Suprapubic skin (tissue), 4 donors: ENCODE results near the gene BLOC1S1.

ENCODE experiments used
- CTCF ChIP-seq, 2 donors: fragments of 200-600 bp in 1 of 2; fragments of 450-650 bp in 1 of 2; sonication (generic) in 1 of 2; IDR thresholded peaks; one replicate each; pipeline ENCODE4 v1.5.1; 2016 to 2019; ENCODE audit warnings: antibody characterized with exemption in 2 of 2, mild to moderate bottlenecking in 1 of 2, moderate library complexity in 1 of 2
- EP300 ChIP-seq: sonication (generic); formaldehyde crosslinking; IDR thresholded peaks from one replicate; pipeline ENCODE4 v1.6.1; 2017; ENCODE audit warnings: antibody characterized with exemption
- POLR2A ChIP-seq, 2 donors: fragments of 450-650 bp; IDR thresholded peaks; one replicate each; pipeline ENCODE4 v1.6.1; 2017; ENCODE audit warnings: antibody characterized with exemption in 2 of 2, mild to moderate bottlenecking in 2 of 2, moderate library complexity in 2 of 2
- POLR2AphosphoS5 ChIP-seq, 3 donors: sonication (generic); formaldehyde crosslinking; IDR thresholded peaks; one replicate each; pipeline ENCODE4 v1.6.1; 2017; ENCODE audit warnings: antibody characterized with exemption in 3 of 3

GRCh38 chr12:55736780-55737580 lies 21.1 kb downstream of the BLOC1S1 start:
- peak; percentile 50 to 72 for TF ChIP-seq CTCF (IDR thresholded peaks at IDR 0.05)
- no peak for TF ChIP-seq EP300
- no peak for TF ChIP-seq POLR2A (IDR thresholded peaks at IDR 0.05)
- no peak for TF ChIP-seq POLR2AphosphoS5 (IDR thresholded peaks at IDR 0.05)
